Amniotic epithelial cell (primary cell): Measurements from ENCODE around the gene ALG13.

ENCODE experiments used
- DNase-seq: peaks from one replicate; pipeline ENCODE4 v3.0.0-alpha.2; 2010; ENCODE audit warnings: low read depth

Gene ALG13

GRCh38 chrX:111680988-111681779 lies at the start of gene ALG13:
Gene ALG13 (plus strand): TSS chrX:111681170. CDS start chrX:111681219, 49 bp downstream.
- peak; percentile 85 for DNase-seq

GRCh38 chrX:111634823-111635729 lies 45.9 kb upstream of the ALG13 start:
- DNase-seq: no peak

- DNase-seq: no peak
Observed at GRCh38 chrX:111641969-111642368, 39.0 kb upstream of the ALG13 start.

GRCh38 chrX:111645165-111645564 lies 35.8 kb upstream of the ALG13 start:
- DNase-seq: peak; percentile 52

- DNase-seq: peak; percentile 28
Observed at GRCh38 chrX:111645607-111646006, 35.4 kb upstream of the ALG13 start.

- DNase-seq: peak; percentile 27
Observed at GRCh38 chrX:111646515-111646914, 34.5 kb upstream of the ALG13 start.

GRCh38 chrX:111648802-111649201 lies 32.2 kb upstream of the ALG13 start:
- DNase-seq: no peak

- no peak for DNase-seq
Observed at GRCh38 chrX:111649638-111650037, 31.3 kb upstream of the ALG13 start.

- no peak for DNase-seq
Observed at GRCh38 chrX:111650845-111651244, 30.1 kb upstream of the ALG13 start.

GRCh38 chrX:111652719-111653118 lies 28.3 kb upstream of the ALG13 start:
- DNase-seq: peak; percentile 17

- DNase-seq: no peak
Observed at GRCh38 chrX:111661241-111661640, 19.7 kb upstream of the ALG13 start.

- no peak for DNase-seq
Observed at GRCh38 chrX:111662292-111662691, 18.7 kb upstream of the ALG13 start.

GRCh38 chrX:111671668-111672067 lies 9.3 kb upstream of the ALG13 start:
- no peak for DNase-seq

GRCh38 chrX:111687305-111687704 lies 6.3 kb downstream of the ALG13 start:
- no peak for DNase-seq

- DNase-seq: no peak
Observed at GRCh38 chrX:111695297-111695880, 14.4 kb downstream of the ALG13 start.

GRCh38 chrX:111719426-111720210 lies 38.6 kb downstream of the ALG13 start:
- peak; percentile 62 for DNase-seq

- DNase-seq: peak; percentile 10
Observed at GRCh38 chrX:111728096-111728495, 47.1 kb downstream of the ALG13 start.

- DNase-seq: no peak
Observed at GRCh38 chrX:111731351-111731750, 50.4 kb downstream of the ALG13 start.

- DNase-seq: no peak
Observed at GRCh38 chrX:111736571-111736970, 55.6 kb downstream of the ALG13 start.

- no peak for DNase-seq
Observed at GRCh38 chrX:111742018-111742417, 61.0 kb downstream of the ALG13 start.

GRCh38 chrX:111743316-111743715 lies 62.3 kb downstream of the ALG13 start:
- DNase-seq: peak; percentile 63

- no peak for DNase-seq
Observed at GRCh38 chrX:111756486-111756885, 75.5 kb downstream of the ALG13 start.
